HepG2 (cell line): ENCODE data around the gene JUND. TPM values are rescaled to one million over a fixed set of nuclear protein-coding genes. Genes with fewer than 3 reads are reported as not detected.

Experiments used
- AGO2 ChIP-seq: fragments of 200-400 bp; formaldehyde crosslinking; optimal IDR thresholded peaks from 2 replicates; pipeline ENCODE3; 2017; ENCODE audit warnings: mild to moderate bottlenecking, low read depth, low read length, moderate library complexity
- ATF1 ChIP-seq: IDR thresholded peaks from 2 replicates; pipeline ENCODE4 v1.6.1; 2016; ENCODE audit warnings: mild to moderate bottlenecking, control low read depth
- DNMT3B ChIP-seq: conservative IDR thresholded peaks from 2 replicates; pipeline ENCODE4 v1.6.1; 2016; ENCODE audit warnings: missing biosample characterization, control low read depth
- GMEB1 ChIP-seq: sonication (generic); formaldehyde crosslinking; IDR thresholded peaks from 2 replicates; pipeline ENCODE4 v1.5.1; 2020; ENCODE audit warnings: missing genetic modification reagents, mild to moderate bottlenecking, borderline replicate concordance
- HCFC1 ChIP-seq: fragments of 150-350 bp; IDR thresholded peaks from 2 replicates; pipeline ENCODE4 v1.6.1; 2014; ENCODE audit warnings: low read depth, low read length
- HNRNPK ChIP-seq: fragments of 200-400 bp; formaldehyde crosslinking; IDR thresholded peaks from 2 replicates; pipeline ENCODE4 v1.6.1; 2018; ENCODE audit warnings: low read length, low read depth, moderate library complexity, mild to moderate bottlenecking; ENCODE audit not compliant: poor library complexity, severe bottlenecking
- IKZF1 ChIP-seq: fragments of 450-650 bp; IDR thresholded peaks from 2 replicates; pipeline ENCODE4 v1.7.1; 2016
- KDM3A ChIP-seq: IDR thresholded peaks from 2 replicates; pipeline ENCODE4 v1.6.1; 2018; ENCODE audit warnings: low read depth, missing compliant biosample characterization
- KLF16 ChIP-seq, 2 experiments: sonication (generic) in 1 of 2; formaldehyde crosslinking in 1 of 2; IDR thresholded peaks; 2 replicates each; pipeline versions ENCODE4 v1.6.1 to v1.8.0; 2016 to 2023; ENCODE audit warnings: missing genetic modification reagents in 2 of 2, missing compliant biosample characterization in 1 of 2
- NFYB ChIP-seq: sonication (generic); formaldehyde crosslinking; IDR thresholded peaks from 2 replicates; pipeline ENCODE4 v1.4.0; 2020; ENCODE audit warnings: missing genetic modification reagents
- PAX8 ChIP-seq: sonication (generic); formaldehyde crosslinking; IDR thresholded peaks from 2 replicates; pipeline ENCODE4 v1.8.0; 2022; ENCODE audit warnings: mild to moderate bottlenecking, missing genetic modification reagents, borderline replicate concordance
- PLRG1 ChIP-seq: fragments of 450-650 bp; conservative IDR thresholded peaks from 2 replicates; pipeline ENCODE4 v1.6.1; 2016
- RCOR2 ChIP-seq: IDR thresholded peaks from 2 replicates; pipeline ENCODE4 v1.6.1; 2016; ENCODE audit warnings: missing biosample characterization, missing genetic modification reagents
- RERE ChIP-seq: IDR thresholded peaks from 2 replicates; pipeline ENCODE4 v1.6.1; 2016; ENCODE audit warnings: low read depth, missing genetic modification reagents, missing compliant biosample characterization
- ZNF207 ChIP-seq: fragments of 450-650 bp; IDR thresholded peaks from 2 replicates; pipeline ENCODE4 v1.6.1; 2016; ENCODE audit warnings: antibody characterized with exemption, borderline replicate concordance
- ZNF225 ChIP-seq: sonication (generic); formaldehyde crosslinking; IDR thresholded peaks from 2 replicates; pipeline ENCODE4 v1.4.0; 2020; ENCODE audit warnings: mild to moderate bottlenecking, missing genetic modification reagents
- ZNF564 ChIP-seq: sonication (generic); formaldehyde crosslinking; IDR thresholded peaks from 2 replicates; pipeline ENCODE4 v1.8.1; 2023; ENCODE audit warnings: mild to moderate bottlenecking, missing genetic modification reagents
- ZNF572 ChIP-seq: sonication (generic); formaldehyde crosslinking; IDR thresholded peaks from 2 replicates; pipeline ENCODE4 v1.5.1; 2020; ENCODE audit warnings: mild to moderate bottlenecking, missing genetic modification reagents
- ZNF629 ChIP-seq: sonication (generic); formaldehyde crosslinking; conservative IDR thresholded peaks from 2 replicates; pipeline ENCODE4 v1.5.0; 2020; ENCODE audit warnings: missing genetic modification reagents
- ZSCAN9 ChIP-seq: IDR thresholded peaks from 2 replicates; pipeline ENCODE4 v1.6.1; 2016; ENCODE audit warnings: borderline replicate concordance
- polyA plus RNA-seq, 8 experiments: library from polyadenylated mRNA; depleted of rRNA in 3 of 8; stranded (reverse) in 7 of 8; unstranded in 1 of 8; fragments of >200 nt; fragmentation: Illumina TruSeq in 4 of 8; extraction: Trizol in 4 of 8; gene quantifications; 2 replicates each; pipeline versions ENCODE4 v1.2.1 to v1.2.3, GENCODE V29; 2011 to 2016; ENCODE audit warnings: low read depth in 4 of 8, missing spikeins in 1 of 8, mixed read lengths in 1 of 8; ENCODE audit not compliant: insufficient read depth in 1 of 8
- total RNA-seq, 5 experiments: library from RNA; depleted of rRNA; stranded (reverse); fragments of >200 nt; fragmentation: Illumina TruSeq; extraction: Trizol; gene quantifications; 2 replicates each; pipeline ENCODE4 v1.2.3, GENCODE V29; 2016; ENCODE audit warnings: low read depth in 1 of 5
- TF ChIP-seq, protein P1 (sequence below): IDR thresholded peaks from 2 replicates; pipeline ENCODE4 v1.6.1; 2012; ENCODE audit warnings: low read length, improper control_type of control experiment

Gene JUND
- total and polyA plus RNA-seq, 2 of the 13 experiments (the other 11 are each of a cell fraction or from before 2014, with no cell fraction given), result 41.2 to 59.8 TPM

- no peak for TF ChIP-seq RERE (CRISPR knock-in tag)
- no peak for TF ChIP-seq IKZF1
- TF ChIP-seq PAX8 (CRISPR knock-in tag), result 0 out of 2 replicates have a peak, but pooled peaks have one; percentile 85
- TF ChIP-seq GMEB1 (CRISPR knock-in tag), result peak; percentile 51
- TF ChIP-seq, protein P1, sequence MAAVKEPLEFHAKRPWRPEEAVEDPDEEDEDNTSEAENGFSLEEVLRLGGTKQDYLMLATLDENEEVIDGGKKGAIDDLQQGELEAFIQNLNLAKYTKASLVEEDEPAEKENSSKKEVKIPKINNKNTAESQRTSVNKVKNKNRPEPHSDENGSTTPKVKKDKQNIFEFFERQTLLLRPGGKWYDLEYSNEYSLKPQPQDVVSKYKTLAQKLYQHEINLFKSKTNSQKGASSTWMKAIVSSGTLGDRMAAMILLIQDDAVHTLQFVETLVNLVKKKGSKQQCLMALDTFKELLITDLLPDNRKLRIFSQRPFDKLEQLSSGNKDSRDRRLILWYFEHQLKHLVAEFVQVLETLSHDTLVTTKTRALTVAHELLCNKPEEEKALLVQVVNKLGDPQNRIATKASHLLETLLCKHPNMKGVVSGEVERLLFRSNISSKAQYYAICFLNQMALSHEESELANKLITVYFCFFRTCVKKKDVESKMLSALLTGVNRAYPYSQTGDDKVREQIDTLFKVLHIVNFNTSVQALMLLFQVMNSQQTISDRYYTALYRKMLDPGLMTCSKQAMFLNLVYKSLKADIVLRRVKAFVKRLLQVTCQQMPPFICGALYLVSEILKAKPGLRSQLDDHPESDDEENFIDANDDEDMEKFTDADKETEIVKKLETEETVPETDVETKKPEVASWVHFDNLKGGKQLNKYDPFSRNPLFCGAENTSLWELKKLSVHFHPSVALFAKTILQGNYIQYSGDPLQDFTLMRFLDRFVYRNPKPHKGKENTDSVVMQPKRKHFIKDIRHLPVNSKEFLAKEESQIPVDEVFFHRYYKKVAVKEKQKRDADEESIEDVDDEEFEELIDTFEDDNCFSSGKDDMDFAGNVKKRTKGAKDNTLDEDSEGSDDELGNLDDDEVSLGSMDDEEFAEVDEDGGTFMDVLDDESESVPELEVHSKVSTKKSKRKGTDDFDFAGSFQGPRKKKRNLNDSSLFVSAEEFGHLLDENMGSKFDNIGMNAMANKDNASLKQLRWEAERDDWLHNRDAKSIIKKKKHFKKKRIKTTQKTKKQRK, result no peak
- TF ChIP-seq HNRNPK, result peak; percentile 99
- TF ChIP-seq ZNF564 (CRISPR knock-in tag), result peak; percentile 84
- TF ChIP-seq RCOR2 (CRISPR knock-in tag), result no peak
- peak; percentile 82 for TF ChIP-seq AGO2
- no peak for TF ChIP-seq KDM3A (CRISPR knock-in tag)
- TF ChIP-seq ZSCAN9 (CRISPR knock-in tag), result peak; percentile 17; the same call in 1 of the 2 replicates
- TF ChIP-seq ZNF207, result no peak
- TF ChIP-seq NFYB (CRISPR knock-in tag), result no peak
- no peak for TF ChIP-seq ATF1 (CRISPR knock-in tag)
- TF ChIP-seq PLRG1, result no peak
- no peak for TF ChIP-seq ZNF225 (CRISPR knock-in tag)
- TF ChIP-seq ZNF572 (CRISPR knock-in tag), result no peak
- TF ChIP-seq ZNF629 (CRISPR knock-in tag), result no peak
- TF ChIP-seq KLF16 (CRISPR knock-in tag; IDR thresholded peaks at IDR 0.05), result peak in 1 of 2 experiments; percentile 14; a peak in 1 of 4 replicates
- TF ChIP-seq DNMT3B (CRISPR knock-in tag), result no peak
- no peak for TF ChIP-seq HCFC1
Observed at GRCh38 chr19:18304458-18305310, 23.3 kb upstream of the JUND start (continued).
